CD4-positive, alpha-beta memory T cell (primary cell): Measurements from ENCODE around the gene FANK1. TPM values are rescaled to one million over a fixed set of nuclear protein-coding genes. Genes with fewer than 3 reads are reported as not detected.
"Not testable (repeated sequence)": the region's sequence is repeated elsewhere in the genome, so short reads cannot be mapped to it uniquely, and the experiment has no call there.

ENCODE experiments used
- CTCF ChIA-PET: fragments of 350-600 bp; sonication (Branson Sonifier 250); formaldehyde crosslinking; loops from one replicate; lab custom pipeline; 2021; ENCODE audit warnings: inconsistent platforms; ENCODE audit not compliant: partially characterized antibody; lab: Charles Lee
- POLR2A ChIA-PET: fragments of 350-600 bp; sonication (Branson Sonifier 250); formaldehyde crosslinking; loops from one replicate; lab custom pipeline; 2021; ENCODE audit not compliant: partially characterized antibody; lab: Charles Lee
- DNase-seq, 5 donors: peaks; one replicate each; pipeline versions ENCODE4 v3.0.0 to v3.0.0-alpha.2; 2020 to 2022; ENCODE audit warnings: mixed read lengths in 1 of 5
- H3K27ac ChIP-seq: one replicate; pipeline ENCODE4 v1.7.0; 2013; ENCODE audit warnings: low read depth, low read length
- H3K27me3 ChIP-seq: 2 replicates; pipeline ENCODE4 v1.7.0; 2013; ENCODE audit warnings: mild to moderate bottlenecking, low read length, moderate library complexity; ENCODE audit not compliant: insufficient read depth
- H3K36me3 ChIP-seq: 2 replicates; pipeline ENCODE4 v1.7.0; 2013; ENCODE audit warnings: mild to moderate bottlenecking, low read length, moderate library complexity; ENCODE audit not compliant: insufficient read depth
- H3K4me1 ChIP-seq: 2 replicates; pipeline ENCODE4 v1.7.0; 2013; ENCODE audit warnings: mild to moderate bottlenecking, low read length, moderate library complexity; ENCODE audit not compliant: insufficient read depth
- H3K4me3 ChIP-seq, 2 donors: one replicate each; pipeline ENCODE4 v1.7.0; 2013; ENCODE audit warnings: low read length in 2 of 2, mild to moderate bottlenecking in 1 of 2
- H3K9me3 ChIP-seq, 2 donors: one replicate each; pipeline ENCODE4 v1.7.0; 2013; ENCODE audit warnings: low read length in 2 of 2, control low read depth in 1 of 2; ENCODE audit not compliant: control insufficient read depth in 1 of 2
- H3K27ac Mint-ChIP-seq, 7 donors: one replicate each; pipeline ENCODE4 v1.8.0; 2020 to 2021; ENCODE audit warnings: mixed read lengths in 7 of 7, mild to moderate bottlenecking in 6 of 7, inconsistent platforms in 3 of 7, moderate library complexity in 3 of 7
- H3K27me3 Mint-ChIP-seq, 2 donors: one replicate each; pipeline ENCODE4 v1.8.0; 2020 to 2021; ENCODE audit warnings: mixed read lengths in 2 of 2
- H3K36me3 Mint-ChIP-seq, 2 donors: one replicate each; pipeline ENCODE4 v1.8.0; 2020 to 2021; ENCODE audit warnings: mixed read lengths in 2 of 2, inconsistent platforms in 1 of 2, mild to moderate bottlenecking in 1 of 2
- H3K4me1 Mint-ChIP-seq, 4 donors: one replicate each; pipeline ENCODE4 v1.8.0; 2020 to 2021; ENCODE audit warnings: mixed read lengths in 4 of 4, mild to moderate bottlenecking in 1 of 4
- H3K4me3 Mint-ChIP-seq, 8 donors: one replicate each; pipeline ENCODE4 v1.8.0; 2020 to 2021; ENCODE audit warnings: mixed read lengths in 8 of 8, mild to moderate bottlenecking in 7 of 8, moderate library complexity in 6 of 8, inconsistent platforms in 3 of 8
- H3K9me3 Mint-ChIP-seq, 8 donors: one replicate each; pipeline ENCODE4 v1.8.0; 2020 to 2021; ENCODE audit warnings: mixed read lengths in 8 of 8, mild to moderate bottlenecking in 5 of 8, inconsistent platforms in 3 of 8, moderate library complexity in 1 of 8
- intact Hi-C: fragments of 100-400 bp; cut with micrococcal nuclease; formaldehyde crosslinking; loops from one replicate; pipeline ENCODE4 v1.15.1; 2023
- polyA plus RNA-seq, 2 donors: library from polyadenylated mRNA; unstranded; fragments of 300-500 nt; fragmentation: Illumina TruSeq; gene quantifications; one replicate each; pipeline ENCODE4 v1.2.3, GENCODE V29; 2021
- total RNA-seq, 2 experiments: library from RNA; stranded (reverse); gene quantifications; one replicate each; pipeline ENCODE4 v1.2.3, GENCODE V29; 2021

The FANK1 gene
- total RNA-seq (under 1 TPM; 0.72 to 0.99 TPM), polyA plus RNA-seq (not detected)

- intact Hi-C loops: loop anchor here (1.0 kb wide), 1 partner anchor 73 kb away; the partner anchor contains the start of genes BCCIP and UROS
- H3K36me3 ChIP-seq, H3K27me3 ChIP-seq, H3K4me1 ChIP-seq, H3K9me3 Mint-ChIP-seq, CTCF ChIA-PET, H3K36me3 Mint-ChIP-seq, POLR2A ChIA-PET, H3K9me3 ChIP-seq: not testable (repeated sequence)
- H3K4me3 ChIP-seq: peak within 1 kb of the TSS; percentile 23 to 29
- Mint-ChIP-seq H3K4me1 (peaks cover 6 to 19% (median 16%) of the 10 kb centered on the region in 4 donors), H3K27ac (peak within 1 kb of the TSS; percentile 45 to 96 (median 87)), H3K4me3 (peak within 1 kb of the TSS; percentile 87 to 96 (median 92)), H3K27me3 (peaks cover 8 to 20% of the 10 kb centered on the region in 2 donors)
- H3K27ac ChIP-seq: peak within 1 kb of the TSS; percentile 15
- peak; percentile 70 to 79 (median 75) for DNase-seq
Observed at GRCh38 chr10:125896088-125896934, at the start of gene FANK1. Gene FANK1, plus strand, starts transcription at chr10:125896564. Its CDS starts 79 bp downstream, at chr10:125896643.

- CTCF ChIA-PET: interaction anchor here (1.1 kb wide), 1 partner anchor 8 kb away, joined by 3 read pairs; no protein-coding TSS in a partner anchor
Observed at GRCh38 chr10:125846894-125847293, 49.5 kb upstream of the FANK1 start.

GRCh38 chr10:125848371-125848770 lies 48.0 kb upstream of the FANK1 start:
- no peak overlapping the region for H3K4me3 Mint-ChIP-seq
- Histone ChIP-seq H3K27ac (no peak overlapping the region), H3K4me3 (no peak overlapping the region), H3K4me1 (no peaks in the 10 kb centered on the region), H3K27me3 (no peaks in the 10 kb centered on the region), H3K9me3 (no peaks in the 10 kb centered on the region), H3K36me3 (no peaks in the 10 kb centered on the region)
- H3K36me3 Mint-ChIP-seq: peaks cover 24 to 27% of the 10 kb centered on the region in 2 donors
- no peaks in the 10 kb centered on the region for H3K4me1 Mint-ChIP-seq
- H3K9me3 Mint-ChIP-seq: no peaks in the 10 kb centered on the region
- H3K27ac Mint-ChIP-seq: no peak overlapping the region
- DNase-seq: no peak
- intact Hi-C loops: no loop called here
- POLR2A ChIA-PET: no interaction called here
- no peaks in the 10 kb centered on the region for H3K27me3 Mint-ChIP-seq
- CTCF ChIA-PET: no interaction called here

More at GRCh38 chr10:125846894-125847293, 49.5 kb upstream of the FANK1 start:
- Histone ChIP-seq H3K4me3 (no peak overlapping the region), H3K27ac (no peak overlapping the region), H3K36me3 (no peaks in the 10 kb centered on the region), H3K9me3 (no peaks in the 10 kb centered on the region), H3K4me1 (no peaks in the 10 kb centered on the region), H3K27me3 (no peaks in the 10 kb centered on the region)
- peak overlapping the region in 2 of 7 donors; percentile 11 to 16 for H3K27ac Mint-ChIP-seq
- no peak for DNase-seq
- H3K4me1 Mint-ChIP-seq: no peaks in the 10 kb centered on the region
- intact Hi-C loops: no loop called here
- H3K9me3 Mint-ChIP-seq: no peaks in the 10 kb centered on the region
- no peak overlapping the region for H3K4me3 Mint-ChIP-seq
- H3K36me3 Mint-ChIP-seq: peaks cover 18 to 20% of the 10 kb centered on the region in 2 donors
- POLR2A ChIA-PET: interaction anchor here (1.0 kb wide), 1 partner anchor 24 kb away, joined by 3 read pairs; the partner anchor contains the start of genes BCCIP and UROS
- no peaks in the 10 kb centered on the region for H3K27me3 Mint-ChIP-seq

GRCh38 chr10:125848857-125849256 lies 47.5 kb upstream of the FANK1 start:
- Mint-ChIP-seq H3K9me3 (no peaks in the 10 kb centered on the region), H3K36me3 (peaks cover 24 to 27% of the 10 kb centered on the region in 2 donors), H3K27ac (no peak overlapping the region), H3K27me3 (no peaks in the 10 kb centered on the region), H3K4me1 (no peaks in the 10 kb centered on the region), H3K4me3 (no peak overlapping the region)
- ChIA-PET CTCF (no interaction called here), POLR2A (no interaction called here)
- H3K4me3 ChIP-seq: no peak overlapping the region
- no peaks in the 10 kb centered on the region for H3K36me3 ChIP-seq
- no peaks in the 10 kb centered on the region for H3K27me3 ChIP-seq
- DNase-seq: no peak
- no peaks in the 10 kb centered on the region for H3K4me1 ChIP-seq
- intact Hi-C loops: no loop called here
- no peak overlapping the region for H3K27ac ChIP-seq
- H3K9me3 ChIP-seq: no peaks in the 10 kb centered on the region

GRCh38 chr10:125849448-125849847 lies 46.9 kb upstream of the FANK1 start:
- Mint-ChIP-seq H3K27ac (no peak overlapping the region), H3K27me3 (no peaks in the 10 kb centered on the region), H3K36me3 (peaks cover 24 to 27% of the 10 kb centered on the region in 2 donors), H3K4me1 (no peaks in the 10 kb centered on the region), H3K4me3 (no peak overlapping the region), H3K9me3 (no peaks in the 10 kb centered on the region)
- POLR2A ChIA-PET: no interaction called here
- CTCF ChIA-PET: no interaction called here
- no peak overlapping the region for H3K4me3 ChIP-seq
- intact Hi-C loops: no loop called here
- DNase-seq: no peak
- H3K9me3 ChIP-seq: no peaks in the 10 kb centered on the region
- no peaks in the 10 kb centered on the region for H3K36me3 ChIP-seq
- H3K27ac ChIP-seq: no peak overlapping the region
- H3K4me1 ChIP-seq: no peaks in the 10 kb centered on the region
- no peaks in the 10 kb centered on the region for H3K27me3 ChIP-seq

- Histone ChIP-seq H3K9me3 (no peaks in the 10 kb centered on the region), H3K27ac (no peak overlapping the region), H3K36me3 (no peaks in the 10 kb centered on the region), H3K4me3 (no peak overlapping the region), H3K27me3 (no peaks in the 10 kb centered on the region), H3K4me1 (no peaks in the 10 kb centered on the region)
- H3K27me3 Mint-ChIP-seq: no peaks in the 10 kb centered on the region
- intact Hi-C loops: no loop called here
- DNase-seq: no peak
- H3K9me3 Mint-ChIP-seq: no peaks in the 10 kb centered on the region
- H3K4me1 Mint-ChIP-seq: no peaks in the 10 kb centered on the region
- CTCF ChIA-PET: interaction anchor here (0.8 kb wide), 1 partner anchor 18 kb away, joined by 3 read pairs; no protein-coding TSS in a partner anchor
- H3K36me3 Mint-ChIP-seq: peaks cover 24 to 25% of the 10 kb centered on the region in 2 donors
- POLR2A ChIA-PET: no interaction called here
- H3K27ac Mint-ChIP-seq: peak overlapping the region in 2 of 7 donors; percentile 29 to 65
- H3K4me3 Mint-ChIP-seq: no peak overlapping the region
Observed at GRCh38 chr10:125850766-125851731, 45.3 kb upstream of the FANK1 start.

GRCh38 chr10:125852487-125852886 lies 43.9 kb upstream of the FANK1 start:
- intact Hi-C loops: no loop called here
- Mint-ChIP-seq H3K36me3 (peaks cover 21 to 24% of the 10 kb centered on the region in 2 donors), H3K27ac (no peak overlapping the region), H3K27me3 (no peaks in the 10 kb centered on the region), H3K4me1 (no peaks in the 10 kb centered on the region), H3K9me3 (no peaks in the 10 kb centered on the region), H3K4me3 (no peak overlapping the region)
- ChIA-PET POLR2A (no interaction called here), CTCF (no interaction called here)
- Histone ChIP-seq H3K9me3 (no peaks in the 10 kb centered on the region), H3K4me1 (no peaks in the 10 kb centered on the region), H3K36me3 (no peaks in the 10 kb centered on the region), H3K27me3 (no peaks in the 10 kb centered on the region), H3K27ac (no peak overlapping the region), H3K4me3 (no peak overlapping the region)
- DNase-seq: no peak
